Measurements from ENCODE around the gene BSG. TPM values are rescaled to one million over a fixed set of nuclear protein-coding genes. Genes with fewer than 3 reads are reported as not detected.
"Not testable (repeated sequence)": the region's sequence is repeated elsewhere in the genome, so short reads cannot be mapped to it uniquely, and the experiment has no call there.

The BSG gene
- total and polyA plus RNA-seq, 12 donors: 829 to 5,252 (median 1,705) TPM

- DNase-seq: no peak
- Histone ChIP-seq H3K36me3 (peaks cover 0 to 60% (median 26%) of the 10 kb centered on the region in 9 donors), H3K27me3 (peaks cover 0 to 7% (median 2%) of the 10 kb centered on the region in 7 donors), H3K4me1 (peaks cover 9 to 67% (median 35%) of the 10 kb centered on the region in 9 donors), H3K9me3 (no peaks in the 10 kb centered on the region), H3K27ac (peak overlapping the region in 1 of 10 donors; percentile 41), H3K4me3 (no peak overlapping the region)
- WGBS, 2 donors: 82 to 91% methylated on average over 30 to 31 of the region's 31 CpGs
- intact Hi-C loops (cut with DNase I): no loop called here
- TF ChIP-seq, protein P1, sequence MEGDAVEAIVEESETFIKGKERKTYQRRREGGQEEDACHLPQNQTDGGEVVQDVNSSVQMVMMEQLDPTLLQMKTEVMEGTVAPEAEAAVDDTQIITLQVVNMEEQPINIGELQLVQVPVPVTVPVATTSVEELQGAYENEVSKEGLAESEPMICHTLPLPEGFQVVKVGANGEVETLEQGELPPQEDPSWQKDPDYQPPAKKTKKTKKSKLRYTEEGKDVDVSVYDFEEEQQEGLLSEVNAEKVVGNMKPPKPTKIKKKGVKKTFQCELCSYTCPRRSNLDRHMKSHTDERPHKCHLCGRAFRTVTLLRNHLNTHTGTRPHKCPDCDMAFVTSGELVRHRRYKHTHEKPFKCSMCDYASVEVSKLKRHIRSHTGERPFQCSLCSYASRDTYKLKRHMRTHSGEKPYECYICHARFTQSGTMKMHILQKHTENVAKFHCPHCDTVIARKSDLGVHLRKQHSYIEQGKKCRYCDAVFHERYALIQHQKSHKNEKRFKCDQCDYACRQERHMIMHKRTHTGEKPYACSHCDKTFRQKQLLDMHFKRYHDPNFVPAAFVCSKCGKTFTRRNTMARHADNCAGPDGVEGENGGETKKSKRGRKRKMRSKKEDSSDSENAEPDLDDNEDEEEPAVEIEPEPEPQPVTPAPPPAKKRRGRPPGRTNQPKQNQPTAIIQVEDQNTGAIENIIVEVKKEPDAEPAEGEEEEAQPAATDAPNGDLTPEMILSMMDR (IDR thresholded peaks at IDR 0.05): no peak
- no peak for ATAC-seq
Measured at GRCh38 chr19:582497-583197, 10.3 kb downstream of the BSG start.

- DNase-seq (no peak), ATAC-seq (peak in 3 of 8 donors; percentile 0 to 2 (median 1))
- Histone ChIP-seq H3K9me3 (no peaks in the 10 kb centered on the region), H3K4me3 (no peak overlapping the region), H3K27me3 (peaks cover under 1 to 14% (median 9%) of the 10 kb centered on the region in 7 donors), H3K27ac (peak overlapping the region in 1 of 10 donors; percentile 41), H3K36me3 (peaks cover 0 to 53% (median 26%) of the 10 kb centered on the region in 9 donors), H3K4me1 (peaks cover 7 to 67% (median 34%) of the 10 kb centered on the region in 9 donors)
- TF ChIP-seq, protein P1 (IDR thresholded peaks at IDR 0.05): no peak
- intact Hi-C loops (cut with DNase I): no loop called here
- 79 to 86% methylated on average over 27 of the region's 27 CpGs for WGBS, 2 donors
Measured at GRCh38 chr19:583198-583967, 11.0 kb downstream of the BSG start.

- DNase-seq (no peak), ATAC-seq (peak in 2 of 8 donors; percentile 4 to 10)
- TF ChIP-seq, protein P1 (IDR thresholded peaks at IDR 0.05): no peak
- Histone ChIP-seq H3K4me3 (no peak overlapping the region), H3K4me1 (peaks cover 6 to 67% (median 32%) of the 10 kb centered on the region in 9 donors), H3K36me3 (peaks cover 0 to 50% (median 26%) of the 10 kb centered on the region in 9 donors), H3K27ac (peak overlapping the region in 2 of 10 donors; percentile 41 to 45), H3K9me3 (no peaks in the 10 kb centered on the region), H3K27me3 (peaks cover 5 to 19% (median 14%) of the 10 kb centered on the region in 7 donors)
- intact Hi-C loops (cut with DNase I): no loop called here
- WGBS, 2 donors: 61 to 82% methylated on average over 5 of the region's 5 CpGs
Measured at GRCh38 chr19:583968-584239, 11.5 kb downstream of the BSG start.

DNA sequence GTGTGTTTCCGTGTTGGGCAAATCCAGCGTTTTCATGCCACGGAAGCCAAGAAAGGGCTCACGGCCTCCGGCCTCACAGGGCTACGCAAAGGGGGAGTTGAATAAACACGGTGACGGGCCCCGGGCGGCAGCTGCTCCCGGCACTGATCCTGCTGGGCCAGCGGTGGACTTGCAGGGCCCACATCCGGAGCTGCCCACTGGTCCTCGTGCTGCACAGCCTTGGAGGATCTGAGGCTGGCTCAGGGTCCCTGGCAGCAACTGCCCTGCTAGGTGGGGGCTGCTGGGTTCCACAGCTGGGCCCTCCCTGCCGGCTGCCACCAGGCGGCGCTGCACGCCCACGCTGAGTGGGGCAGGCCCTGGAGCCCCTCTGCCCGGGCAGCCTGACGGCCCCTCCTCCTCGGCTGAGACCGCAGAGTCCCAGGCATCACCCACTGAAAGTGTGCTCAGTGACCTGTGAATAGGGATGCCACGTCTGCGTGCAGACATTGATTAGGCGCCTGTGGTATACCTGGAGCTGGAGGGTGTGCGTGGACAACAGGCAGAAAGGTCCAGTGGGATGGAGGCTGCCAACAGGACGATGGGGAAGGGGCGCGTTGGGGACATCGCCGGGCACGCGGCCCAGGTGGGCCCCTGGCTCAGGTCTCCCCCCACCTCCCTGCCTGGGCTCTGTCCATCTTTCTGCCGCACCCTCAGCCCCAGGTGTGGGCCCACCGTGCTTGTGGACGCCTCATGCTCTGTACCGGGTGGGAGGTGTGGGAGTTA, 12.0 kb downstream of the BSG start:
- peaks cover 7 to 67% (median 35%) of the 10 kb centered on the region in 9 donors for H3K4me1 ChIP-seq
- H3K36me3 ChIP-seq: peaks cover 0 to 45% (median 24%) of the 10 kb centered on the region in 9 donors
- 19 to 29% methylated on average over 38 of the region's 38 CpGs for WGBS, 2 donors
- peak; percentile 50 to 71 for DNase-seq
- H3K4me3 ChIP-seq: no peak overlapping the region
- ATAC-seq: peak; percentile 61 to 80 (median 64)
- peak overlapping the region in 2 of 10 donors; percentile 41 to 45 for H3K27ac ChIP-seq
- intact Hi-C loops (cut with DNase I): loop anchor here in 1 of 10 donors (5.0 kb wide), 2 partner anchors 73 to 153 kb away; no protein-coding TSS in a partner anchor
- TF ChIP-seq, protein P1 (IDR thresholded peaks at IDR 0.05): peak; percentile 68 to 94 (median 84)
- H3K27me3 ChIP-seq: peaks cover 10 to 24% (median 19%) of the 10 kb centered on the region in 7 donors
- no peaks in the 10 kb centered on the region for H3K9me3 ChIP-seq

- ATAC-seq: peak in 1 of 8 donors; percentile 11
- intact Hi-C loops (cut with DNase I): loop anchor here in 1 of 10 donors (5.0 kb wide), 2 partner anchors 72 to 152 kb away; no protein-coding TSS in a partner anchor
Measured at GRCh38 chr19:585146-585545, 12.8 kb downstream of the BSG start.

More at GRCh38 chr19:585146-585545, 12.8 kb downstream of the BSG start:
- H3K27ac ChIP-seq, DNase-seq, H3K9me3 ChIP-seq, H3K4me3 ChIP-seq: not testable (repeated sequence)
- WGBS, 2 donors: 82 to 86% methylated on average over 29 to 34 of the region's 34 CpGs
- Histone ChIP-seq H3K4me1 (peaks cover 7 to 60% (median 29%) of the 10 kb centered on the region in 9 donors), H3K27me3 (peaks cover 11 to 26% (median 20%) of the 10 kb centered on the region in 7 donors), H3K36me3 (peaks cover 0 to 38% (median 22%) of the 10 kb centered on the region in 9 donors)

All from heart right ventricle (tissue), 16 donors.